Endodermal cell (in vitro differentiated cells): ENCODE measurements around the gene GMPS. TPM values are rescaled to one million over a fixed set of nuclear protein-coding genes. Genes with fewer than 3 reads are reported as not detected.

Experiments
- DNase-seq: peaks from one replicate; pipeline ENCODE4 v3.0.0-alpha.2; 2017
- H3K27ac ChIP-seq: 2 replicates; pipeline ENCODE4 v1.5.1; 2013; ENCODE audit warnings: mild to moderate bottlenecking, low read depth, low read length, moderate library complexity
- H3K27me3 ChIP-seq: 2 replicates; pipeline ENCODE4 v1.6.1; 2013; ENCODE audit warnings: mild to moderate bottlenecking, low read length, moderate library complexity; ENCODE audit not compliant: insufficient read depth, control insufficient read depth, poor library complexity, severe bottlenecking
- H3K36me3 ChIP-seq: 2 replicates; pipeline ENCODE4 v1.7.0; 2013; ENCODE audit warnings: mild to moderate bottlenecking, low read length, moderate library complexity; ENCODE audit not compliant: control insufficient read depth, insufficient read depth
- H3K4me1 ChIP-seq: one replicate; pipeline ENCODE4 v1.7.0; 2013; ENCODE audit warnings: low read length; ENCODE audit not compliant: control insufficient read depth, insufficient read depth
- H3K4me3 ChIP-seq: 2 replicates; pipeline ENCODE4 v1.5.1; 2013; ENCODE audit warnings: mild to moderate bottlenecking, low read length, moderate library complexity
- H3K9ac ChIP-seq: 2 replicates; pipeline ENCODE4 v1.6.1; 2013; ENCODE audit warnings: mild to moderate bottlenecking, low read length, moderate library complexity; ENCODE audit not compliant: poor library complexity, severe bottlenecking; ENCODE audit errors: extremely low read depth
- H3K9me3 ChIP-seq: 2 replicates; pipeline ENCODE4 v1.6.1; 2013; ENCODE audit warnings: mild to moderate bottlenecking, low read length, moderate library complexity; ENCODE audit not compliant: control insufficient read depth
- H3K27ac Mint-ChIP-seq: 2 replicates; pipeline ENCODE4 v1.8.0; 2020; ENCODE audit warnings: mixed read lengths
- H3K27me3 Mint-ChIP-seq: 2 replicates; pipeline ENCODE4 v1.8.0; 2021; ENCODE audit warnings: mild to moderate bottlenecking, mixed read lengths; ENCODE audit not compliant: insufficient read depth
- H3K36me3 Mint-ChIP-seq: 2 replicates; pipeline ENCODE4 v1.8.0; 2020; ENCODE audit warnings: low read depth, mixed read lengths
- H3K4me1 Mint-ChIP-seq: 2 replicates; pipeline ENCODE4 v1.8.0; 2020; ENCODE audit warnings: mixed read lengths
- H3K4me3 Mint-ChIP-seq: 2 replicates; pipeline ENCODE4 v1.8.0; 2020; ENCODE audit warnings: mild to moderate bottlenecking, moderate library complexity, mixed read lengths
- H3K9me3 Mint-ChIP-seq: 2 replicates; pipeline ENCODE4 v1.8.0; 2020; ENCODE audit warnings: mild to moderate bottlenecking, mixed read lengths
- WGBS, 2 experiments: methylation state at CpG; one replicate each; pipeline versions ENCODE4 v1.1.5 to v1.1.7; 2013; ENCODE audit warnings: missing lambda C conversion rate in 2 of 2, mixed read lengths in 1 of 2; ENCODE audit not compliant: insufficient coverage in 1 of 2, insufficient read length in 1 of 2; 5-methylcytosine and 5-hydroxymethylcytosine counted together
- total RNA-seq, 2 donors: library from RNA; stranded (reverse); fragmentation: NEBNext Ultra II Directional in 1 of 2; extraction: Animal tissue kit (Norgen Biotek cat#: 25700) in 1 of 2; gene quantifications; 2 replicates in 1 of 2; 3 replicates in 1 of 2; pipeline ENCODE4 v1.2.1, GENCODE V29; 2021
- TF ChIP-seq, protein P1 (sequence below): fragments of 200-600 bp; sonication (generic); conservative IDR thresholded peaks from 2 replicates; pipeline ENCODE4 v1.5.0; 2021; ENCODE audit warnings: antibody characterized with exemption, mild to moderate bottlenecking

Gene GMPS
- total RNA-seq, 2 donors from 2014 or later: 112 to 138 TPM

GRCh38 chr3:155871746-155872158, 1.3 kb downstream of the GMPS start:
- Mint-ChIP-seq H3K4me3 (peak overlapping the region; percentile 92), H3K9me3 (no peaks in the 10 kb centered on the region), H3K27ac (peak overlapping the region; percentile 91), H3K27me3 (no peaks in the 10 kb centered on the region), H3K36me3 (peaks cover 1% of the 10 kb centered on the region), H3K4me1 (peaks cover 22% of the 10 kb centered on the region)
- Histone ChIP-seq H3K36me3 (no peaks in the 10 kb centered on the region), H3K9ac (peak overlapping the region; percentile 83), H3K4me1 (peaks cover 10% of the 10 kb centered on the region), H3K27ac (peak overlapping the region; percentile 51), H3K27me3 (no peaks in the 10 kb centered on the region), H3K4me3 (peak overlapping the region; percentile 89), H3K9me3 (no peaks in the 10 kb centered on the region)
- DNase-seq: no peak
- TF ChIP-seq, protein P1, sequence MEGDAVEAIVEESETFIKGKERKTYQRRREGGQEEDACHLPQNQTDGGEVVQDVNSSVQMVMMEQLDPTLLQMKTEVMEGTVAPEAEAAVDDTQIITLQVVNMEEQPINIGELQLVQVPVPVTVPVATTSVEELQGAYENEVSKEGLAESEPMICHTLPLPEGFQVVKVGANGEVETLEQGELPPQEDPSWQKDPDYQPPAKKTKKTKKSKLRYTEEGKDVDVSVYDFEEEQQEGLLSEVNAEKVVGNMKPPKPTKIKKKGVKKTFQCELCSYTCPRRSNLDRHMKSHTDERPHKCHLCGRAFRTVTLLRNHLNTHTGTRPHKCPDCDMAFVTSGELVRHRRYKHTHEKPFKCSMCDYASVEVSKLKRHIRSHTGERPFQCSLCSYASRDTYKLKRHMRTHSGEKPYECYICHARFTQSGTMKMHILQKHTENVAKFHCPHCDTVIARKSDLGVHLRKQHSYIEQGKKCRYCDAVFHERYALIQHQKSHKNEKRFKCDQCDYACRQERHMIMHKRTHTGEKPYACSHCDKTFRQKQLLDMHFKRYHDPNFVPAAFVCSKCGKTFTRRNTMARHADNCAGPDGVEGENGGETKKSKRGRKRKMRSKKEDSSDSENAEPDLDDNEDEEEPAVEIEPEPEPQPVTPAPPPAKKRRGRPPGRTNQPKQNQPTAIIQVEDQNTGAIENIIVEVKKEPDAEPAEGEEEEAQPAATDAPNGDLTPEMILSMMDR: no peak
- 1% methylated on average over 9 to 19 of the region's 19 CpGs for WGBS, 2 experiments

GRCh38 chr3:155872904-155873646, 2.6 kb downstream of the GMPS start:
- Histone ChIP-seq H3K27me3 (no peaks in the 10 kb centered on the region), H3K27ac (no peak overlapping the region), H3K4me3 (peak overlapping the region; percentile 89), H3K36me3 (no peaks in the 10 kb centered on the region), H3K4me1 (peaks cover 10% of the 10 kb centered on the region), H3K9me3 (no peaks in the 10 kb centered on the region), H3K9ac (no peak overlapping the region)
- DNase-seq: no peak
- H3K4me3 Mint-ChIP-seq: peak overlapping the region; percentile 92
- WGBS, 2 experiments: 63 to 79% methylated on average over 3 to 6 of the region's 8 CpGs
- peaks cover 25% of the 10 kb centered on the region for H3K4me1 Mint-ChIP-seq
- H3K36me3 Mint-ChIP-seq: peaks cover 1% of the 10 kb centered on the region
- no peak overlapping the region for H3K27ac Mint-ChIP-seq
- TF ChIP-seq, protein P1: no peak
- H3K9me3 Mint-ChIP-seq: no peaks in the 10 kb centered on the region
- H3K27me3 Mint-ChIP-seq: no peaks in the 10 kb centered on the region

DNA sequence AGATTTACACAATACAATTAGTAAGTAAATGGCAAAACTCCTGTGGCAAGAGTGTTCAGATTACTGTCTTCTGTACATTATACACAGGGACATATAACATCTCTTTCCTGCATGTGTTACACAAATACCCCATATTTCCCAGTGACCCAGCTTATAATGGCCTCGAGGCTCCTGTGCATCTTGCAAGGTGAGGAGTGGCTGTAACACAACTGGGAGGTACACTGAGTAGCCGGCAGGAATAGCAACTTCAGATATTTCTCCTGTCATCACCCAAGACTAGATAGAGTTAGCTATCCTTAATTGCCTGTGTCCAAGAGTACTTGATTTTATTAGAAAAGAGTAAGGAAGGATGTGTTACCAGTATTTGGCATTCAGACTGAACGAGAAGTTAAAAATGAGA, 5.6 kb downstream of the GMPS start:
- Histone ChIP-seq H3K9me3 (no peaks in the 10 kb centered on the region), H3K36me3 (no peaks in the 10 kb centered on the region), H3K9ac (no peak overlapping the region), H3K4me3 (no peak overlapping the region), H3K27ac (no peak overlapping the region), H3K27me3 (no peaks in the 10 kb centered on the region), H3K4me1 (peaks cover 2% of the 10 kb centered on the region)
- Mint-ChIP-seq H3K36me3 (peaks cover 1% of the 10 kb centered on the region), H3K27me3 (no peaks in the 10 kb centered on the region), H3K4me3 (no peak overlapping the region), H3K4me1 (peaks cover 18% of the 10 kb centered on the region), H3K9me3 (no peaks in the 10 kb centered on the region), H3K27ac (no peak overlapping the region)
- TF ChIP-seq, protein P1: no peak
- no peak for DNase-seq
- 90 to 94% methylated on average over 1 to 3 of the region's 3 CpGs for WGBS, 2 experiments
